ENCODE measurements around the gene SNX33. TPM values are rescaled to one million over a fixed set of nuclear protein-coding genes. Genes with fewer than 3 reads are reported as not detected.
"Not testable (repeated sequence)": the region's sequence is repeated elsewhere in the genome, so short reads cannot be mapped to it uniquely, and the experiment has no call there.

Gene SNX33
- total RNA-seq, 2 experiments from 2014 or later, result 3.0 to 3.2 TPM

GRCh38 chr15:75710874-75711273 lies 63.2 kb downstream of the SNX33 start:
- POLR2A ChIA-PET; CTCF ChIA-PET; H3K27ac Mint-ChIP-seq; DNase-seq; H3K36me3 Mint-ChIP-seq; H3K4me1 Mint-ChIP-seq (ENCODE audit: low read depth); H3K9me3 Mint-ChIP-seq; H3K4me3 Mint-ChIP-seq; intact Hi-C loops (cut with micrococcal nuclease): not testable (repeated sequence)
- H3K27me3 Mint-ChIP-seq, result peaks cover 12% of the 10 kb centered on the region

GRCh38 chr15:75711495-75711894 lies 63.8 kb downstream of the SNX33 start:
- POLR2A ChIA-PET; H3K27ac Mint-ChIP-seq; DNase-seq; H3K9me3 Mint-ChIP-seq; intact Hi-C loops (cut with micrococcal nuclease); CTCF ChIA-PET; H3K4me1 Mint-ChIP-seq (ENCODE audit: low read depth); H3K4me3 Mint-ChIP-seq; H3K36me3 Mint-ChIP-seq: not testable (repeated sequence)
- peaks cover 12% of the 10 kb centered on the region for H3K27me3 Mint-ChIP-seq

Other genes starting within 250 kb of the SNX33 start
- 10 to 100 TPM; 80.1 to 83.3 TPM for gene SIN3A, start 196.2 kb upstream of the SNX33 start, total RNA-seq
- 10 to 100 TPM; 19.2 to 20.9 TPM for gene PTPN9, start 68.6 kb upstream of the SNX33 start, total RNA-seq
- gene SNUPN, start 22.2 kb upstream of the SNX33 start, total RNA-seq, result 10 to 100 TPM; 33.4 to 34.2 TPM
- 10 to 100 TPM; 71.7 to 72.4 TPM for gene IMP3, start 7.7 kb upstream of the SNX33 start, total RNA-seq
- not detected for gene CSPG4, start 64.9 kb downstream of the SNX33 start, total RNA-seq
- 10 to 100 TPM; 19.7 to 19.8 TPM for gene UBE2Q2, start 195.5 kb downstream of the SNX33 start, total RNA-seq